Measurements from ENCODE around the gene PPIL6.
A peak's percentile ranks its signal among the peaks of the same experiment; 100 is the strongest.

PPIL6 gene

GRCh38 chr6:109449064-109449794 is 8.8 kb upstream of the PPIL6 start:
- no peak for DNase-seq

GRCh38 chr6:109448615-109449014 is 8.2 kb upstream of the PPIL6 start:
- DNase-seq, result no peak

DNA sequence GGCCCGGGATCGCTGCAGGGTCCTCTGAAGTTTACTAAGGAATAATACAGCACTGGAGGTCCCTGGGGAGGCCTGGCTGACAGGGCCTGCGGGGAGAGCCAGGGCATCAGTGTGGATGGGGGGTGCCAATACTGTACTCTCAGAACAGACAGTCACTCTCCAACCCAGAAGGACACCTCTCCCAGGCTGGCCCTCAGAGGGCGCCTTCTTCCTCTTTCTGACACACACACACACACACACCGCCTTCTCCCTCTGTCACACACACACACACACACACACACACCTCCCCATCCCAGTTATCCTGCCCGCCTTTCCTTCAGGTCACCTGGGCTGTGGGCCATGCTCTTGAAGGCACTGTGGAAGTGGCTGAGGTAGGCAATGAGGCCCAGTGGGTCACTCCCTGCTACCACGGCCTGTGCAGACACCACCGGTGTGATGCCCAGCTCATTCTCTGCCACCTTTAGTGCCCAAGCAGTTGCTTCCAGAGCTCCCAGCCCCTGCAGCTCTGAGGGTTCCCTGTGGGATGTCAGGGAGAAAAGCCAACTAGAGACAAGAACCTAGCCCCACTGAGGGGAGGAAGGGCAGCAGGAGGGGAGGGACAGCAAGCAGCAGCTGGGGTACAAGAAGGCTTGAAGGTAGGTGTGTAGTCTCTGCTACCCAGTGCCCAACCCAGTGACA is 7.6 kb upstream of the PPIL6 start:
- DNase-seq, result peak in 1 of 2 experiments; percentile 12

GRCh38 chr6:109447087-109447486 is 6.7 kb upstream of the PPIL6 start:
- no peak for DNase-seq

- no peak for DNase-seq
Measured at GRCh38 chr6:109446541-109446940, 6.1 kb upstream of the PPIL6 start.

GRCh38 chr6:109446072-109446471 is 5.6 kb upstream of the PPIL6 start:
- no peak for DNase-seq

DNA sequence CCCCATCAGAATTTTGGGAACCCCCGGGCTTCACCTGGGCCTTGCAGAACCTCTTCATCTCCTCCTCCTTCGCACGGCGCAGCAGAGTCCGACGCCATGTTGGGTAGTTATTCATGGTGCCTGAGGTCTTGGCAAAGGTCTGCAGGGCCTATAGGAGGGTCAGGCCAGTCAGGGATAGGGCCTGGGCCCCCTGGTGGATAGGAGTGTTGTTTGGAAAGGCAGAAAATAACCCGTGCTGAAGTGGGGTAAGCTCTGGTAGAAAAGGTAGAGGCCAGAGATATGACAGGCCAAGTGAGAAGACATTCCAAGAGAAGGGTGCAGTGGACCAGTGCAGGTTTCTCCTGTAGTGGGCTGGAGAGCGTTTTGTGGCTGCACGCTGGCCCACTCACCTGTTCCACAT is 5.0 kb upstream of the PPIL6 start:
- DNase-seq, result no peak

- no peak for DNase-seq
Measured at GRCh38 chr6:109443425-109443950, 3.1 kb upstream of the PPIL6 start.

DNA sequence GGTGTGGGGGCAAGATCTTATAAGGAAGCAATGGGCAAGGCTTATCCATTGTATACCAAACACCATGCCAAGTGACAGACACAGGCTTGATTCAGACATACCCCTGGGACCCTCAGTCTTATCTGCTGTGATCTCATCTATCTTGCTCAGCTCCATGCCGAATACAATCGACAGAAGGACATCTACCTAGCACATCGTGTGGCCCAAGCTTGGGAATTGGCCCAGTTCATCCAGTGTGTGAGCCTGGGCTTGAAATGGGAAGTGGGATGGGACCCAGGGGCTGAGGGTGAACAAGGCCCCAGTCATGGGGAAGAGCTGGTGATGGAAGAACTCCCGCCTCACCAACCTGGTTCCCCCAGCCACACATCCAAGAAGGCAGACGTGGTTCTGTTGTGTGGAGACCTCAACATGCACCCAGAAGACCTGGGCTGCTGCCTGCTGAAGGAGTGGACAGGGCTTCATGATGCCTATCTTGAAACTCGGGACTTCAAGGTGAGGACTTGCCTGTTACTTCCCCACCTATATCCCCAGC is 2.0 kb upstream of the PPIL6 start:
- no peak for DNase-seq

- peak; percentile 55 to 64 for DNase-seq
Measured at GRCh38 chr6:109441069-109441816, 815 bp upstream of the PPIL6 start.

GRCh38 chr6:109436041-109436440 is 4.4 kb downstream of the PPIL6 start:
- DNase-seq, result no peak

DNA sequence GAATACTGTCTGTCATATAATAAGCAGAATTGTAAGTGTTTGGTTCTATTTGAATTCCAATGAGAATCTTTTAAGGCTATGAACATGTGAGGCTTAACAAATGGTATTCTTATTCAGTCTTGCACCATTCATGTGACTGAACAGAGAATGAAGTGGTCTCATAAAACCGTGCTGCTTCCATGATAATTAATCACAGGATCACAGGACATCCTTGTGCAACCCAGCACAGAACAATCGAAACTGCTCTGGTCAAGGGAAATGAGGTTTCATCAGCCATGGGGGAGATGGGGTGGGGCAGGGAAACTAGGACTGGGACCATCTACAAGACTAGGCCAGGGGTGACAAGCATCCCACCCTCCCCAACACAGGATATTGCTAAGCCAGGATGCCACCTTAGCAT is 6.0 kb downstream of the PPIL6 start:
- no peak for DNase-seq

DNA sequence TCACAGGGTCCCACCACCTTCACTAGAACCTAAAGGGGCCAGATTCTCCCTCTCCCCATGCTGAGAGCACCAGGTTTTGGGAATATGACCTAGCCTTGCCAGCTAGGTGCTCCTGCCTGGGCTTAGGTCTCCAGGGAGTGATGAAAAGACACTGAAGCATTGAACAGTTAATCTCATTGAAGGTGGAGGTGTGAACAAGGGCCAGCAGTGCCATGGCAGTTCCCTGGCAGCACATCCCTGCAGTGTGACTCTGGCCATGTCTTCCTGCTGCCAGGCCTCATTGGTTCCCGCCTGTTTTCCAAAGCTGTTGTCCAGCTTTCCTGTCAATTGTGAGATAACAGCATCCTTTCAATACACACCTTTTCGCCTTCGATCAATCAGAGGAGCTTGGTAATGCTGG is 10.9 kb downstream of the PPIL6 start:
- no peak for DNase-seq

GRCh38 chr6:109428889-109429477 is 11.4 kb downstream of the PPIL6 start:
- DNase-seq, result no peak

DNA sequence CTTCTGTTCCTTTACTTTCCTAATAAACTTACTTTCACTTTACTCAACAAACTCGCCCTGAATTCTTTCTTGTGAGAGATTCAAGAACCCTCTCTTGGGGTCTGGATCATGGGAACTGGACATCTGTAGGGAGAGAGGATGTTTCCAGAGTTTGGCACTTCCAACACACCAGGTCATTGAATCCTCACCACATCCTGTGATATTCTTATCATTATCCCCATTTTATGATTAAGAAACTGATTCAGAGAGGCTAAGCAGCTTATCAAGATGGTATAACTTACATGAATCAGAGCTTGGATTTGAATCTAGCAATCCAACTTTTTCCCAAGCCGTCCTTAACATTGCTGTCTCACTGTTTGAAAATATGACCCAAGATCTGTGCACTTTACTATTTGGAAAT is 15.5 kb downstream of the PPIL6 start:
- DNase-seq, result no peak

GRCh38 chr6:109421184-109421583 is 19.2 kb downstream of the PPIL6 start:
- no peak for DNase-seq

DNA sequence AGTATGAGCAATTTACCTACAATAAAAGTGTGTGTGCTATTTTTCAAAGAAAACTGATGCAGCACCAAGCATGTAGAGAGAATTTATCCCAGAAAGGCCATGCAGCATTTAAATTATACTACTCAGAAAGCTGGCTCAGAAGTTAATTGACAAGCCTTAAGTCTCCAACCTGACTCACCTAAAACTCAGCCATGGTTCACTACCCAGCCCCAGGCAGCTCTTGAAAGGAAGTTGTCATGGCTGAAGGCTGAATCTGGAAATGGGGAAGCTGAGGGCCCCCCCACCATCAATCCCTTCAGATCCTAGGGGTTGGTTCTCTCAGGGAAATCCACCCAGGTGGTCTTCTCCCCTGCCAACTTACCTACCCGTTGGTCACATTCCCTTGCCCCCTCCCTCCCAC is 19.7 kb downstream of the PPIL6 start:
- peak; percentile 34 to 36 for DNase-seq

DNA sequence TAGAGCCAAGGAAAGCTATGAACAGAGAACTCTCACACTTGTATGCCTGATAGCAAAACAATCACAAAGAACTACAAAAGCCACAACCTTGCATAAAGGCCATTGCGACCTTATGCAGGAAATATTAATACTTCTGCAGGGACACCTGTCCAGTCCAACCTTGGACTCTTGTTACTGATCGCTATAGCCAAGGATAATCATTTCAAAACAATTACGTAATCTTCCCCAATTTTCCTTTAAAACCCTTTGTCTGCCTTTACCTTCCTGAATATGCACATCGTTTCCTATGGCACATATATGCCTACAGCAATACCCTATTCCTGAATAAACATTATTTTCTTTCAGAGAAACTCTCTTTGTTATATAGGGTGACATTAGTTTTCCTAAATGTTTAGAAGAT is 22.8 kb downstream of the PPIL6 start:
- DNase-seq, result no peak

- DNase-seq, result no peak
Measured at GRCh38 chr6:109411034-109411433, 29.4 kb downstream of the PPIL6 start.

- peak; percentile 45 to 46 for DNase-seq
Measured at GRCh38 chr6:109406196-109406595, 34.2 kb downstream of the PPIL6 start.

- DNase-seq, result peak; percentile 65 to 71
Measured at GRCh38 chr6:109397020-109397419, 43.4 kb downstream of the PPIL6 start.

DNA sequence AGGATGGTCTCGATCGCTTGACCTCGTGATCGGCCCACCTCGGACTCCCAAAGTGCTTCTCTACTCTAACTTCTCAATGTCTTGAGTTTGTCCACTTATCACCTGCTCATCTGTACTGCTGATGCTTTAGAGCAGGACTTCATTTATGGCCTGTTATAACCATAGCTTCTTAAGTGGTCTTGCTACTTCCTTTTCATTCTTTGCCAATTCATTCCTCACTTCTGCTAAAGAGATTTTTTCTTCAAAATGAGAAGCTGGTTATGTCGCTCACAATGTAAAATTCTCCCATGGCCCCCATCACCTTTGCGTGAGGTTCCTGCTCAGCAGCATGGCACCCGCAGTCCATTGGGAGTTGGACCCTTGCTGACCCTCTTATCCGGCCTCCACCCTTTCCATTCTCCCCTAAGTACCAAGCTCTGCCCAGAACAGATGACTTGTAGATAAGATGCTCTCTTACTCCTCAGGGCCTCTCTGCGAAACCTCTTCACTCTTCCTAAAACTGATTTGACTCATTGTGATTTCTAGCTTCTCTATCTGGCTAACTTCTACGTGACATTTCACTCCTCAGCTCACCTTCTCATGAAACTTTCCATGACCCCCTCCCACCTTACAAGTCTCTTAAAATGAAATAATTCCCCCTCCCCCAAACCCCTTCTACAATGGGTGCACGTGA is 44.2 kb downstream of the PPIL6 start:
- no peak for DNase-seq

Data from AML-193 (cell line).